ENCODE measurements around the gene PERP.

The PERP gene

DNA sequence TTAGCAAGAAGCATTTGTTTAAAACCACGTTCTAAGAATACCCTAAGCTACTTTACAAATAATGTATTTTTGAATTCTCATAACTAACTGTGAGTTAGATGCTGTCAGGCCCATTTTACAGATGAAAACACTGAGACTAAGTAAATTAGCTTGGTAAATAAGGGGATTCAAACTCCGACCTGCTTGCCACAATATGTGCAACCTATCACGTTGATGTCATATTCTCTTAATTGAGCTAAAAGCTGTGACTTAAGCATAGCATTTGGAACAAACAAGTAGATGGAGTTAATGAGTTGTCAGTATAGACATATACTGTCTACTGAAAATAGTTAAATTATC lies 9.4 kb upstream of the PERP start:
- H3F3A ChIP-seq (ENCODE audit: control insufficient read depth, insufficient read depth), result no peaks in the 10 kb centered on the region
- no peak overlapping the region for H3K4me2 ChIP-seq (ENCODE audit: low read length)
- TF ChIP-seq, protein P1, sequence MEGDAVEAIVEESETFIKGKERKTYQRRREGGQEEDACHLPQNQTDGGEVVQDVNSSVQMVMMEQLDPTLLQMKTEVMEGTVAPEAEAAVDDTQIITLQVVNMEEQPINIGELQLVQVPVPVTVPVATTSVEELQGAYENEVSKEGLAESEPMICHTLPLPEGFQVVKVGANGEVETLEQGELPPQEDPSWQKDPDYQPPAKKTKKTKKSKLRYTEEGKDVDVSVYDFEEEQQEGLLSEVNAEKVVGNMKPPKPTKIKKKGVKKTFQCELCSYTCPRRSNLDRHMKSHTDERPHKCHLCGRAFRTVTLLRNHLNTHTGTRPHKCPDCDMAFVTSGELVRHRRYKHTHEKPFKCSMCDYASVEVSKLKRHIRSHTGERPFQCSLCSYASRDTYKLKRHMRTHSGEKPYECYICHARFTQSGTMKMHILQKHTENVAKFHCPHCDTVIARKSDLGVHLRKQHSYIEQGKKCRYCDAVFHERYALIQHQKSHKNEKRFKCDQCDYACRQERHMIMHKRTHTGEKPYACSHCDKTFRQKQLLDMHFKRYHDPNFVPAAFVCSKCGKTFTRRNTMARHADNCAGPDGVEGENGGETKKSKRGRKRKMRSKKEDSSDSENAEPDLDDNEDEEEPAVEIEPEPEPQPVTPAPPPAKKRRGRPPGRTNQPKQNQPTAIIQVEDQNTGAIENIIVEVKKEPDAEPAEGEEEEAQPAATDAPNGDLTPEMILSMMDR (IDR thresholded peaks at IDR 0.05; ENCODE audit: low read depth, low read length, poor library complexity, severe bottlenecking), result no peak
- no peak for TF ChIP-seq EZH2phosphoT487 (IDR thresholded peaks at IDR 0.05; ENCODE audit: borderline replicate concordance, low read length)
- no peaks in the 10 kb centered on the region for H3K9me3 ChIP-seq (ENCODE audit: control insufficient read depth, insufficient read depth, low read length)
- H4K20me1 ChIP-seq (ENCODE audit: control insufficient read depth, insufficient read depth, low read depth, low read length), result no peaks in the 10 kb centered on the region
- H3K27me3 ChIP-seq (ENCODE audit: control insufficient read depth, low read length), result no peaks in the 10 kb centered on the region
- no peak overlapping the region for H3K27ac ChIP-seq (ENCODE audit: low read depth, low read length)
- H3K4me3 ChIP-seq (ENCODE audit: low read length), result no peak overlapping the region
- H3K9me2 ChIP-seq (replicated peaks; ENCODE audit: control insufficient read depth, low read length), result no peaks in the 10 kb centered on the region
- no peaks in the 10 kb centered on the region for H3K36me3 ChIP-seq (ENCODE audit: control insufficient read depth, low read length)
- H3K79me2 ChIP-seq (ENCODE audit: control insufficient read depth, low read length), result no peaks in the 10 kb centered on the region
- H3K4me1 ChIP-seq (ENCODE audit: control insufficient read depth, low read length), result peaks cover 14% of the 10 kb centered on the region

DNA sequence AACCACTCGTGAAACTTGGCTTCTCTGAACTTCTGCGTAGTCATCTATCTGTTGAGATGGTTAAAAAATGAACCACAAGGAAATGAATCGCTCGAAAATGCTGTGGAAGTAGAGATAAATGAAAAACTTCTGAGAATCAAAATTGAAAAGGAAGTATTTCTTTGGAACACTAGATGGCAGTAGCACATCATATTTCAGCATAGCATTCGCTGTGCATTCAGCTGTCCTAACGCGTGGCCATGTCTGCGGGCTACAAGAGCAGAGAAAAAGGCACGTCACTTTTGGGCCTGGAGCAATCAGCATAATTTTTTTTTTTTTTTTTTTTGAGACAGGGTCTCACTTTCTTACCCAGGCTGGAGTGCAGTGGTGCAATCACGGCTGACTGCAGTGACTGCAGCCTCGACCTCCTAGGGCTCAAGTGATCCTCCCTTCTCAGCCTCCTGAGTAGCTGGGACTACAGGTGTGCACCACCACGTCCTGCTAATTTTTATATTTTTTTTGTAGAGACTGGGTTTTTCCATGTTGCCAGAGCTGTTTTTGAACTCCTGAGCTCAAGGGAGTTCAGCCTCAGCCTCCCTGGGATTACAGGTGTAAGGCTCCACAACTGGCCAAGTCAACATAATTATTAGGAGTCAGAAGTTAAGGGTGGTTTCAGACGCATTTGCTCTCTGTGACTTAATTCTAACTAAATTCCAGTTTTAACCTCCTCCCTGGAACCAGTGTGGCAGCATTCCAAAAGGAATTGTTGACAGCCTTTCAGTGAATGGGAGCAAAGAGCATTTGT lies 8.8 kb upstream of the PERP start:
- Histone ChIP-seq H3K79me2 (ENCODE audit: control insufficient read depth, low read length) (no peaks in the 10 kb centered on the region), H3F3A (ENCODE audit: control insufficient read depth, insufficient read depth) (no peaks in the 10 kb centered on the region), H3K27ac (ENCODE audit: low read depth, low read length) (peak overlapping the region; percentile 38; the same call in 1 of the 2 replicates), H3K4me3 (ENCODE audit: low read length) (peak overlapping the region; percentile 61), H3K4me2 (ENCODE audit: low read length) (peak overlapping the region; percentile 76), H3K27me3 (ENCODE audit: control insufficient read depth, low read length) (no peaks in the 10 kb centered on the region), H3K4me1 (ENCODE audit: control insufficient read depth, low read length) (peaks cover 14% of the 10 kb centered on the region), H3K9me3 (ENCODE audit: control insufficient read depth, insufficient read depth, low read length) (no peaks in the 10 kb centered on the region), H3K9me2 (replicated peaks; ENCODE audit: control insufficient read depth, low read length) (no peaks in the 10 kb centered on the region), H4K20me1 (ENCODE audit: control insufficient read depth, insufficient read depth, low read depth, low read length) (no peaks in the 10 kb centered on the region), H3K36me3 (ENCODE audit: control insufficient read depth, low read length) (no peaks in the 10 kb centered on the region)
- TF ChIP-seq, protein P1 (IDR thresholded peaks at IDR 0.05; ENCODE audit: low read depth, low read length, poor library complexity, severe bottlenecking), result peak; percentile 70
- no peak for TF ChIP-seq EZH2phosphoT487 (IDR thresholded peaks at IDR 0.05; ENCODE audit: borderline replicate concordance, low read length)

DNA sequence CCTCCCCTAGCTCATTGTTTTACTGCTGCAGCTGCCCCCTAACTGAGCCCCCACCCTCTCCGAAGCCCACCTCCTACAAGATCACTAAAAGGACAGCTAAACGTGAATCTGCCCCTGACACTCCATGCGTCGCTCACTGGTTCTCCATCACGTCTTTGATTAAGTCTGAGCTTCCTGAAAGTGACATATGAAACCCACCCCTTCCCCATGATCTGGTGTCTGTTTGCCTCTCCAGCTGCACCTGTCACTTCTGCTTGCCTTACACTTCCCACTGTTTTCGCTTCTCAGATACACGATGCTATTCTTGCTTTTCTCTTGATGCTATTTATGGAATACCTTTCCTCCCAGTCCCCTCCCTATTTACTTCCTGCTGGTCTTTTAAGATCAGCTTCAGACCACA lies 8.0 kb upstream of the PERP start:
- Histone ChIP-seq H3K4me3 (ENCODE audit: low read length) (peak overlapping the region; percentile 61), H3K4me2 (ENCODE audit: low read length) (peak overlapping the region; percentile 76), H3K9me2 (replicated peaks; ENCODE audit: control insufficient read depth, low read length) (no peaks in the 10 kb centered on the region), H3K27me3 (ENCODE audit: control insufficient read depth, low read length) (no peaks in the 10 kb centered on the region), H4K20me1 (ENCODE audit: control insufficient read depth, insufficient read depth, low read depth, low read length) (no peaks in the 10 kb centered on the region), H3K79me2 (ENCODE audit: control insufficient read depth, low read length) (no peaks in the 10 kb centered on the region), H3K9me3 (ENCODE audit: control insufficient read depth, insufficient read depth, low read length) (no peaks in the 10 kb centered on the region), H3K36me3 (ENCODE audit: control insufficient read depth, low read length) (no peaks in the 10 kb centered on the region), H3K27ac (ENCODE audit: low read depth, low read length) (0 out of 2 replicates have a peak overlapping the region, but pooled peaks have one; percentile 38), H3F3A (ENCODE audit: control insufficient read depth, insufficient read depth) (no peaks in the 10 kb centered on the region), H3K4me1 (ENCODE audit: control insufficient read depth, low read length) (peaks cover 14% of the 10 kb centered on the region)
- TF ChIP-seq, protein P1 (IDR thresholded peaks at IDR 0.05; ENCODE audit: low read depth, low read length, poor library complexity, severe bottlenecking), result no peak
- TF ChIP-seq EZH2phosphoT487 (IDR thresholded peaks at IDR 0.05; ENCODE audit: borderline replicate concordance, low read length), result no peak
